ENCODE results near the gene ABHD15.

GRCh38 chr17:29569245-29569950 lies 2.6 kb upstream of the ABHD15 start:
- no peak for TF ChIP-seq CTCF (IDR thresholded peaks at IDR 0.05; ENCODE audit: low read depth, low read length, poor library complexity, severe bottlenecking)
- TF ChIP-seq EZH2phosphoT487 (IDR thresholded peaks at IDR 0.05; ENCODE audit: borderline replicate concordance, low read length), result no peak

Measured in DOHH2 (cell line).